Measurements from ENCODE around the gene ID3.

The ID3 gene

DNA sequence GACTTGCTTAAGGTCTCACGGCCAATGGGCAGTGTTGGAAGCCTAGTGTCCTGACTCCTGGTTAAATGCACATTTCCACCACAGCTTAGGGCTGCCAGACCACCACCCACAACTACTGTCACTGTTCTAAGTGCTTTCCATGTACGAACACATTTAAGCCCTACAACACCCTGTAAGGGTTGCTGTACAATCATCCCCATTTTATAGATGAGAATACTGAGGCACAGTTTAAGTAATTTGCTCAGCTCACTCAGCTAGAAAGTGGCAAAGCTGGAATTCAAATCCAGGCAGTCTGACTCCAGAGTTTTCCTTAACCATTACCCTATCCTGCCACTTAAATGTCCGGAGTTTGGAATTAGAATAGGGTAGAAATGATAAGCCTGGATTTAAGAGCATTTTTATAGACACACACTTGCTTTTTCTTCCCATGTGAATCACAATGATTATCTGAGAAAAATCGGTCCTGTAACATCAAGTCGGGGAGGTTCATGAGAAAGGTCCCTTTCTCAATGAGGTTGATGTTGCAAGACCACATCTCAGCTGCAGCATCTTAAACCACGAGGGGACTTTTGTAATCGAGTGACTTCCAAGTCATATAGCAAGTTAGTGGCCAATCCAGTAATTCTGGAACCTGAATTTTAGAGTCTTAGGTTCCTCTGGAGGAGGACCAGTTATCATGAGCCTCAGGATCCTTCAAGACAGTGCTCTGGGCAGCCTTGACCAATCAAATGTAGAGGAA is 36.9 kb downstream of the ID3 start:
- no peak for DNase-seq (ENCODE audit: extremely low spot score)
- ChIA-PET CTCF (interaction anchor here (1.0 to 28.7 kb wide), 5 partner anchors 14 to 115 kb away, joined by 3 to 508 read pairs (median 4); no protein-coding TSS in a partner anchor), POLR2A (no interaction called here)
- no peak for TF ChIP-seq CTCF (IDR thresholded peaks at IDR 0.05; ENCODE audit: control extremely low read depth, extremely low read depth, low read depth, missing control alignments)

DNA sequence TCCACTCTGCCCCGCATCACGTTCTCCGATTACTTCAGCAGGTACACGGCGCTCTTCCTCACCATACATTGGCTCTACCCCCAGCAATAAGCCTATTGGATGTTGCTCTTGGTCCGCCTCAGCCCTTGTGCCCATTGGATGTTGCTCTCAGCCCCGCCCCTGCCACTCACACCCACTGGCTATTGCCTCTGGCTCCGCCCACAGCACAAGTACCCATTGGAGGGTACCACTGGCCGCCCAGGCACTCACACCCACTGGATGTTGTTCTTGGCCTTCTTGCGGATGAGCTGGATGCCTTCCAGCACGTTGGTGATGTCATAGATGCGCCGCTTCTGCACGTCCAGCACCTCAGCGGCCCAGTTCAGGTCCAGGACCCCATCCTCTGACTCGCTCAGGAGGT is 37.7 kb downstream of the ID3 start:
- DNase-seq (ENCODE audit: extremely low spot score) = no peak
- no peak for TF ChIP-seq CTCF (IDR thresholded peaks at IDR 0.05; ENCODE audit: control extremely low read depth, extremely low read depth, low read depth, missing control alignments)
- ChIA-PET CTCF (interaction anchor here (0.9 to 28.7 kb wide), 6 partner anchors 10 to 118 kb away, joined by 3 to 508 read pairs (median 4); partner anchors contain the start of gene E2F2), POLR2A (no interaction called here)

- CTCF ChIA-PET = interaction anchor here (1.4 to 28.7 kb wide), 2 partner anchors 22 to 23 kb away, joined by 5 to 508 read pairs; no protein-coding TSS in a partner anchor
- POLR2A ChIA-PET = no interaction called here
- TF ChIP-seq CTCF (IDR thresholded peaks at IDR 0.05; ENCODE audit: control extremely low read depth, extremely low read depth, low read depth, missing control alignments) = no peak
- no peak for DNase-seq (ENCODE audit: extremely low spot score)
Observed at GRCh38 chr1:23517581-23517980, 41.7 kb downstream of the ID3 start.

GRCh38 chr1:23515905-23516304 is 43.4 kb downstream of the ID3 start:
- TF ChIP-seq CTCF (IDR thresholded peaks at IDR 0.05; ENCODE audit: control extremely low read depth, extremely low read depth, low read depth, missing control alignments) = no peak
- ChIA-PET CTCF (interaction anchor here (0.9 to 28.7 kb wide), 7 partner anchors 9 to 149 kb away, joined by 3 to 508 read pairs (median 3); partner anchors contain the start of gene ASAP3), POLR2A (no interaction called here)
- DNase-seq (ENCODE audit: extremely low spot score) = no peak

DNA sequence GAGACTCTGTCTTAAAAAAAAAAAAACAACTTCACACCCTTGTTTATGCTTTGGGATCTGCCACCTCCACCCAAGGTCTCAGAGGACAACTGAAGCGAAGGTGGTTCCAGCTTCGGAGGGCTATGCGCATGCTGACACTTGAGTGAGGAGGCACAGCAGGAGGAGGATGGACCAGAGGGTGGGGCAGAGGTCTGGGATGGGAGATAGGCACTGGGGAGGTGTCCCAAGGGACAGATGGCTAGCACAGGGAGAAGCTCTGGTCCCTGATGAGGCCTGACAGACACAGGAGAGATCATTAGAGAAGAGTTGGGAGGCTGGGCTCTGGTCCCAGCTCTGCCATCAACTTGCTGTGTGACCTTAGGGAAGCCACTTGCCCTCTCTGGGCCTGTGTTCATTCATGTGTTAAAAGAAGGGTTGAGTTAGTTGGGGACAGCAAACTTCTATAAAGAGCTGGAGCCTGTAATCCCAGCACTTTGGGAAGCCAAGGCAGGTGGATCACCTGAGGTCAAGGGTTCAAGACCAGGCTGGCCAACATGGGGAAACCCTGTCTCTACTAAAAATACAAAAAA is 45.1 kb downstream of the ID3 start:
- TF ChIP-seq CTCF (IDR thresholded peaks at IDR 0.05; ENCODE audit: control extremely low read depth, extremely low read depth, low read depth, missing control alignments) = no peak
- ChIA-PET CTCF (interaction anchor here (1.3 to 28.7 kb wide), 4 partner anchors 12 to 26 kb away, joined by 4 to 508 read pairs (median 14); no protein-coding TSS in a partner anchor), POLR2A (interaction anchor here (0.6 to 0.7 kb wide), 2 partner anchors 9 to 46 kb away, joined by 3 to 4 read pairs; no protein-coding TSS in a partner anchor)
- DNase-seq (ENCODE audit: extremely low spot score) = no peak

GRCh38 chr1:23509896-23510295 is 49.4 kb downstream of the ID3 start:
- no peak for DNase-seq (ENCODE audit: extremely low spot score)
- CTCF ChIA-PET = interaction anchor here (1.0 to 5.7 kb wide), 2 partner anchors 13 to 128 kb away, joined by 3 to 71 read pairs; no protein-coding TSS in a partner anchor
- no peak for TF ChIP-seq CTCF (IDR thresholded peaks at IDR 0.05; ENCODE audit: control extremely low read depth, extremely low read depth, low read depth, missing control alignments)
- POLR2A ChIA-PET = no interaction called here
